Measurements from ENCODE around the gene PLAAT5.

Gene PLAAT5

DNA sequence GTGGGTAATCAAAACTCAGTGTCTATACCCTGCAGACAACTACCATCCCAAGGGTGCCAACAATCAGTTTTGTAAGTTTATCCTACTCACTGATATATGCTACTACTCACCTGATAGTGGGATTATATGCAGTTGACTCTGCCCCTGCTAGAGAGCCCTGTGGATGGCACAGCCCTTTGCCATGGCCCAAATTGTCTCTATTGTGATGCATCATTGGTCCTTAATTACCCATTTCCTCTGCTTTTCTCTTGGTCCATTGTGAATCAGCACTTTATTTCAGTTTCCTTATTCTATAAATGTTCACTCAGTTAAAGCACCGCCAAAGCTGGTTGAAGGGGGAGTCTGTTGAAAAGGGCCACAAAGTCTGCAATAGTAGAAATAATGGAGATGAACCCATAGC is 42.3 kb downstream of the PLAAT5 start:
- TF ChIP-seq, protein P1, sequence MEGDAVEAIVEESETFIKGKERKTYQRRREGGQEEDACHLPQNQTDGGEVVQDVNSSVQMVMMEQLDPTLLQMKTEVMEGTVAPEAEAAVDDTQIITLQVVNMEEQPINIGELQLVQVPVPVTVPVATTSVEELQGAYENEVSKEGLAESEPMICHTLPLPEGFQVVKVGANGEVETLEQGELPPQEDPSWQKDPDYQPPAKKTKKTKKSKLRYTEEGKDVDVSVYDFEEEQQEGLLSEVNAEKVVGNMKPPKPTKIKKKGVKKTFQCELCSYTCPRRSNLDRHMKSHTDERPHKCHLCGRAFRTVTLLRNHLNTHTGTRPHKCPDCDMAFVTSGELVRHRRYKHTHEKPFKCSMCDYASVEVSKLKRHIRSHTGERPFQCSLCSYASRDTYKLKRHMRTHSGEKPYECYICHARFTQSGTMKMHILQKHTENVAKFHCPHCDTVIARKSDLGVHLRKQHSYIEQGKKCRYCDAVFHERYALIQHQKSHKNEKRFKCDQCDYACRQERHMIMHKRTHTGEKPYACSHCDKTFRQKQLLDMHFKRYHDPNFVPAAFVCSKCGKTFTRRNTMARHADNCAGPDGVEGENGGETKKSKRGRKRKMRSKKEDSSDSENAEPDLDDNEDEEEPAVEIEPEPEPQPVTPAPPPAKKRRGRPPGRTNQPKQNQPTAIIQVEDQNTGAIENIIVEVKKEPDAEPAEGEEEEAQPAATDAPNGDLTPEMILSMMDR (IDR thresholded peaks at IDR 0.05; ENCODE audit: low read depth, low read length, poor library complexity, severe bottlenecking), result no peak
- no peak for TF ChIP-seq EZH2phosphoT487 (IDR thresholded peaks at IDR 0.05; ENCODE audit: borderline replicate concordance, low read length)
- Histone ChIP-seq H3F3A (ENCODE audit: control insufficient read depth, insufficient read depth) (no peaks in the 10 kb centered on the region), H4K20me1 (ENCODE audit: control insufficient read depth, insufficient read depth, low read depth, low read length) (no peaks in the 10 kb centered on the region), H3K4me1 (ENCODE audit: control insufficient read depth, low read length) (no peaks in the 10 kb centered on the region), H3K9me3 (ENCODE audit: control insufficient read depth, insufficient read depth, low read length) (no peaks in the 10 kb centered on the region), H3K27me3 (ENCODE audit: control insufficient read depth, low read length) (peaks cover 2% of the 10 kb centered on the region; the same call in 1 of the 2 replicates), H3K4me3 (ENCODE audit: low read length) (no peak overlapping the region), H3K27ac (ENCODE audit: low read depth, low read length) (no peak overlapping the region), H3K79me2 (ENCODE audit: control insufficient read depth, low read length) (no peaks in the 10 kb centered on the region), H3K4me2 (ENCODE audit: low read length) (no peak overlapping the region), H3K36me3 (ENCODE audit: control insufficient read depth, low read length) (no peaks in the 10 kb centered on the region), H3K9me2 (replicated peaks; ENCODE audit: control insufficient read depth, low read length) (no peaks in the 10 kb centered on the region)

DNA sequence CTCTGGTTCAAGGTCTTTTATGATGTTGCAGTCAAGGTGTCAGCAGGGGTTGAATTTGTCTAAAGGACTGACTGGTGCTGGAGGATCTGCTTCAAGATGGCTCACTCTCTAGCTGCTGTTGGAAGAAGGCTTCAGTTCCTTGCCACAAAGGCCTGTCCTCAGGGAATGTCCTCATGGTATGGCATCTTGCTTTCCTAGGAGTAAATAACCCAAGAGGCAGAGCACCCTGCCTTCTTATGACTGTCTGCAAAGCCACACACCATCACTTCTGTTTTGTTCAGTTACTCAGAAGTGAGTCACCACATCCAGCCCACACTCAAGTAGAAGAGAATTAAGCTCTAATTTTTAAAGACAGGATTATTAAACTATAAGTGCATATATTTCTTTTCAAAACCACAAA is 45.2 kb downstream of the PLAAT5 start:
- H3K27ac ChIP-seq (ENCODE audit: low read depth, low read length), result no peak overlapping the region

GRCh38 chr11:63445118-63445517 is 45.8 kb downstream of the PLAAT5 start:
- Histone ChIP-seq H3F3A (ENCODE audit: control insufficient read depth, insufficient read depth) (no peaks in the 10 kb centered on the region), H3K9me3 (ENCODE audit: control insufficient read depth, insufficient read depth, low read length) (no peaks in the 10 kb centered on the region), H3K27ac (ENCODE audit: low read depth, low read length) (no peak overlapping the region), H3K79me2 (ENCODE audit: control insufficient read depth, low read length) (no peaks in the 10 kb centered on the region), H3K36me3 (ENCODE audit: control insufficient read depth, low read length) (no peaks in the 10 kb centered on the region), H4K20me1 (ENCODE audit: control insufficient read depth, insufficient read depth, low read depth, low read length) (no peaks in the 10 kb centered on the region), H3K4me1 (ENCODE audit: control insufficient read depth, low read length) (no peaks in the 10 kb centered on the region), H3K4me3 (ENCODE audit: low read length) (no peak overlapping the region), H3K4me2 (ENCODE audit: low read length) (no peak overlapping the region), H3K27me3 (ENCODE audit: control insufficient read depth, low read length) (peaks cover 2% of the 10 kb centered on the region; the same call in 1 of the 2 replicates), H3K9me2 (replicated peaks; ENCODE audit: control insufficient read depth, low read length) (no peaks in the 10 kb centered on the region)
- TF ChIP-seq, protein P1 (IDR thresholded peaks at IDR 0.05; ENCODE audit: low read depth, low read length, poor library complexity, severe bottlenecking), result no peak
- no peak for TF ChIP-seq EZH2phosphoT487 (IDR thresholded peaks at IDR 0.05; ENCODE audit: borderline replicate concordance, low read length)

More for the DNA sequence above, 45.2 kb downstream of the PLAAT5 start:
- no peak for TF ChIP-seq EZH2phosphoT487 (IDR thresholded peaks at IDR 0.05; ENCODE audit: borderline replicate concordance, low read length)
- TF ChIP-seq, protein P1 (IDR thresholded peaks at IDR 0.05; ENCODE audit: low read depth, low read length, poor library complexity, severe bottlenecking), result no peak
- Histone ChIP-seq H3F3A (ENCODE audit: control insufficient read depth, insufficient read depth) (no peaks in the 10 kb centered on the region), H3K79me2 (ENCODE audit: control insufficient read depth, low read length) (no peaks in the 10 kb centered on the region), H3K4me1 (ENCODE audit: control insufficient read depth, low read length) (no peaks in the 10 kb centered on the region), H3K4me2 (ENCODE audit: low read length) (no peak overlapping the region), H3K9me2 (replicated peaks; ENCODE audit: control insufficient read depth, low read length) (no peaks in the 10 kb centered on the region), H3K27me3 (ENCODE audit: control insufficient read depth, low read length) (peaks cover 2% of the 10 kb centered on the region; the same call in 1 of the 2 replicates), H3K4me3 (ENCODE audit: low read length) (no peak overlapping the region), H3K36me3 (ENCODE audit: control insufficient read depth, low read length) (no peaks in the 10 kb centered on the region), H4K20me1 (ENCODE audit: control insufficient read depth, insufficient read depth, low read depth, low read length) (no peaks in the 10 kb centered on the region), H3K9me3 (ENCODE audit: control insufficient read depth, insufficient read depth, low read length) (no peaks in the 10 kb centered on the region)

Data from DOHH2 (cell line).